GM10266 (cell line): ENCODE data around the gene ZNF74.
A peak's percentile ranks its signal among the peaks of the same experiment; 100 is the strongest.

Experiments
- DNase-seq: peaks from one replicate; pipeline ENCODE4 v3.0.0; 2012; ENCODE audit errors: extremely low spot score
- CTCF ChIP-seq: IDR thresholded peaks from 2 replicates; pipeline ENCODE4 v1.5.1; 2012; ENCODE audit warnings: mild to moderate bottlenecking, low read depth; ENCODE audit not compliant: control insufficient read depth, insufficient read depth; ENCODE audit errors: missing control alignments

ZNF74 gene

GRCh38 chr22:20426259-20426615 lies 32.3 kb downstream of the ZNF74 start:
- TF ChIP-seq CTCF = no peak
- DNase-seq = no peak

DNA sequence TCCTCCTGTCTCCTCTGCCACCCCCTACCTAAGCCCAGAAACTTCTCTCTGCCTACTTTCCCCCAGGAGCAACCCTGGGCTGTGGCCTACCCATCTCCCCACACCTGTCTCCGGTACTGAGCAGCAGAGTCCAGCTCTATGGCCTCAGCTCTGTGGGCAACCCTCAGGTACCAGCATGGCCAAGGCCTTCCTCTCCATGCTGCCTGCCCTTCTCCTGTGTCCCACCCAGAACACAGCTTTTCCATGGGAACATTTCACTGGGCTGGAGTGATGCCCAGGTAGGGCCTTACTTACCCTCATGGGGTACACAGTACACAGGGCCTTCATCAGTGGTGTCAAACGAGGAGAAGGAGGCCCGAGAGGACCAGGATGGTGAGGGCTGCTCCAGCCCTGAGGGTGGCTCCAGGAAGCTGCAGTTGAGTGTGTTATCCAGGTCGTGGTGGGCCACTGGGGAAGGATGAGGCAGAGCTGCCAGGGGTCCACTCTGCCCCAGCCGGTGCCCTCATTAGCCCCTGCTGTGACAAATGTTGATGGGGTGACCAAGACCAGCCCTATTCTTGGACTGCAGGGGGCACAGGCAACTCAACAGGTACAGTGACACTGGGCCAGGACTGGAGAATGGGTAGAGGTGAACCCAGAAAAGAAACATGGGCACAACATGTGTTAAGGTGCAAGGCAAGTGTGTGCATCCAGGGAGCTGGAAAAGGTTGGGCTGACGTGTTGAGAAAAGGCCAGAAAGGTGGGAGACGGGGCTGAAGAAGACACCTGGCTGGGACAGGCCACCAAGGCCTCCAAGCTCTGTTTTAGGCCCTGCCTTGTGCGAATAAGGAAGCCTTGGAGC lies 33.4 kb downstream of the ZNF74 start:
- TF ChIP-seq CTCF = no peak
- DNase-seq = peak; percentile 33

GRCh38 chr22:20427945-20428417 lies 34.0 kb downstream of the ZNF74 start:
- DNase-seq = peak; percentile 26
- no peak for TF ChIP-seq CTCF

- no peak for TF ChIP-seq CTCF
- DNase-seq = peak; percentile 26
Measured at GRCh38 chr22:20428496-20429253, 34.7 kb downstream of the ZNF74 start.

DNA sequence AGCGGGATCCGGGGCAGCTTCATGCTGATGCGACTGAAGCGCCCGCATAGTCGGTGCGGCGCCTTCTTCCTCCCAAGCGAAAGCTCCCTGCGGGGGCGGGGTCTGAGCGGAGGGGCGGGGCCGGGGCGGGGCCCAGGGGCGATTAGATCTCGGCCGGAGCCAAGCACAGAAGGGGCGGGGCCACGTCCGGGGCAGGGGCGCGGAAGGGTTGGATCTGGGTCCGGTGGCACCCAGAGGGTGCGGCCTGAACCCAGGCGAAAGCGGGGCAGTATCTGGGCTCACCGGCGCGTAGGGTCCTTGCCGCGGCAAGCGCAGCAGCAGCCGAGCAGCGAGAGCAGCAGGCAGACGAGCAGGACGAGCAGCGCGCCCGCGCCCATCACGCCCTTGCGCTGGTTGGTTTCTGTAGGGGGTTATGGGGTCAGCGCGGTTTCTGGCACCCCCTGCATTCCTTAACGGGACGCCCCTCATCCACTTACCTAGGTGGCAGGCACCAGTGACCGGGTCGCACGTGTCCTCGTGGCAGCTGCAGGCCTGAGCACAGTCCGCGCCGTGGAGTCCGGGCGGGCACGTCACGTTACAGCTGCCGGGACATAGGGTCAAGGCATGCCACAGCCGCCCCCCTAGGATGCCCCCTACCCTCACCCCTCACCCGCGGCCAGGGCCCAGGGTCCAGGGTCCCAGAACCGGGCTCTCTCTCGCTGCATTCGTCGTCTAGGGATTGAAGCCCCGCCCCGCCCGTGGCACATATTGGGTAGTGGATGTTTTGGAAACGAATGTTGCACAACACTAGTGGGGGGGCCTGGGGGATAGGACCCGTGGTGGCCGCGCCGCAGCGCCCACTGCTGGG lies 35.5 kb downstream of the ZNF74 start:
- TF ChIP-seq CTCF = no peak
- DNase-seq = peak; percentile 94

DNA sequence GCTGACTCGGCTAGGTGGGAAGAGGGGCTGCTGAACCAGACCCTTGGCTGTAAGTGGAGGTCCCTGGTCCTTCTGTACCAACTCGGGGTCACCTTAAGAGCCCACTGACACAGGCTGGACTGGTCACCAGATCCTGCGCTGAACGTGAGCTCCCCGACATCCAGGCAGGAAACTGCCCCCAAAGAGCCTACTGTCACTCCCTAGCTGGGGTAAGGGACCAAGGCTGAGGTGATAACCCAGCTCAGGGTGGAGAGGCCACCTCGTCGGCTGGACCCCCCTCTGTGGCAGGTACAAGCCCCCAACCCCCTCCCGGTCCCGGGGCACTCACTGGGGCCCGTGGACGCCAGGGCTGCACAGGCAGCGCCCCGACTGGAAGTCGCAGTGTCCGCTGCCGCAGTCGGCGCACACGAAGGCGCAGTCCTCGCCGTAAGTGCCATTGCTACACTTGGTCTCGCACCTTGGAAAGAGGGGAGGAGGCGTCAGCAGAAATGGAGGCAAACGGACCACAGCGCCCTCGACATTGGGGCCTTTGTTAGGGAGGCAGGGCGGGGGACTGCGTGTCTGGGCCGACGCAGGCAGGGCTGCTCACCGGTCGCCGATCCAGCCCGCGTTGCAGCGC lies 36.3 kb downstream of the ZNF74 start:
- peak; percentile 50 for DNase-seq
- no peak for TF ChIP-seq CTCF
